HepG2 (cell line): ENCODE results near the gene ZNF667. TPM values are rescaled to one million over a fixed set of nuclear protein-coding genes. Genes with fewer than 3 reads are reported as not detected.
A peak's percentile ranks its signal among the peaks of the same experiment; 100 is the strongest.

ENCODE experiments used
- BRF2 ChIP-seq: sonication (generic); formaldehyde crosslinking; IDR thresholded peaks from 2 replicates; pipeline ENCODE4 v1.8.1; 2022; ENCODE audit warnings: mild to moderate bottlenecking, missing genetic modification reagents
- CBX5 ChIP-seq: sonication (generic); formaldehyde crosslinking; IDR thresholded peaks from 2 replicates; pipeline ENCODE4 v1.4.0; 2020; ENCODE audit warnings: missing genetic modification reagents, borderline replicate concordance
- CEBPG ChIP-seq: IDR thresholded peaks from 2 replicates; pipeline ENCODE4 v1.6.1; 2016
- ERF ChIP-seq: IDR thresholded peaks from 2 replicates; pipeline ENCODE4 v1.6.1; 2018; ENCODE audit warnings: missing biosample characterization, missing genetic modification reagents
- HNF4G ChIP-seq, 2 experiments: sonication (generic) in 1 of 2; formaldehyde crosslinking in 1 of 2; IDR thresholded peaks; 2 replicates each; pipeline versions ENCODE4 v1.4.0 to v1.6.1; 2011 to 2020; ENCODE audit warnings: borderline replicate concordance in 2 of 2, low read depth in 2 of 2, mild to moderate bottlenecking in 2 of 2, low read length in 1 of 2, missing genetic modification reagents in 1 of 2, moderate library complexity in 1 of 2
- HOXA3 ChIP-seq: sonication (generic); formaldehyde crosslinking; IDR thresholded peaks from 2 replicates; pipeline ENCODE4 v1.5.0; 2020; ENCODE audit warnings: missing genetic modification reagents
- JUND ChIP-seq: sonication (generic); formaldehyde crosslinking; IDR thresholded peaks from 2 replicates; pipeline ENCODE4 v1.8.0; 2022; ENCODE audit warnings: mild to moderate bottlenecking, missing genetic modification reagents
- KAT8 ChIP-seq: IDR thresholded peaks from 2 replicates; pipeline ENCODE4 v1.6.1; 2016; ENCODE audit warnings: missing genetic modification reagents, missing compliant biosample characterization
- NFYB ChIP-seq: sonication (generic); formaldehyde crosslinking; IDR thresholded peaks from 2 replicates; pipeline ENCODE4 v1.4.0; 2020; ENCODE audit warnings: missing genetic modification reagents
- NR2C2 ChIP-seq: sonication (generic); formaldehyde crosslinking; IDR thresholded peaks from 2 replicates; pipeline ENCODE4 v1.4.0; 2020; ENCODE audit warnings: missing genetic modification reagents, mild to moderate bottlenecking, moderate library complexity, borderline replicate concordance
- RBFOX2 ChIP-seq: fragments of 200-400 bp; formaldehyde crosslinking; IDR thresholded peaks from 2 replicates; pipeline ENCODE4 v1.6.1; 2017; ENCODE audit warnings: low read depth, mild to moderate bottlenecking, low read length
- SRY ChIP-seq: sonication (generic); formaldehyde crosslinking; IDR thresholded peaks from 2 replicates; pipeline ENCODE4 v1.8.0; 2022; ENCODE audit warnings: mild to moderate bottlenecking, missing genetic modification reagents
- TAF1 ChIP-seq: sonication (generic); formaldehyde crosslinking; IDR thresholded peaks from 2 replicates; pipeline ENCODE4 v1.4.0; 2020; ENCODE audit warnings: missing genetic modification reagents
- ZBTB38 ChIP-seq: sonication (generic); formaldehyde crosslinking; IDR thresholded peaks from 2 replicates; pipeline ENCODE4 v1.5.1; 2020; ENCODE audit warnings: mild to moderate bottlenecking, missing genetic modification reagents
- ZNF121 ChIP-seq: sonication (generic); formaldehyde crosslinking; IDR thresholded peaks from 2 replicates; pipeline ENCODE4 v1.5.0; 2020; ENCODE audit warnings: mild to moderate bottlenecking, missing genetic modification reagents
- ZNF260 ChIP-seq: sonication (generic); formaldehyde crosslinking; IDR thresholded peaks from 2 replicates; pipeline ENCODE4 v1.4.0; 2020; ENCODE audit warnings: missing genetic modification reagents, low read depth, mild to moderate bottlenecking, borderline replicate concordance
- ZNF263 ChIP-seq: sonication (generic); formaldehyde crosslinking; IDR thresholded peaks from 2 replicates; pipeline ENCODE4 v1.4.0; 2020; ENCODE audit warnings: missing genetic modification reagents
- ZNF33B ChIP-seq: sonication (generic); formaldehyde crosslinking; IDR thresholded peaks from 2 replicates; pipeline ENCODE4 v1.5.1; 2020; ENCODE audit warnings: mild to moderate bottlenecking, missing genetic modification reagents
- ZNF431 ChIP-seq: sonication (generic); formaldehyde crosslinking; IDR thresholded peaks from 2 replicates; pipeline ENCODE4 v1.9.0; 2022; ENCODE audit warnings: missing genetic modification reagents, low read depth, mild to moderate bottlenecking, borderline replicate concordance
- ZNF501 ChIP-seq: sonication (generic); formaldehyde crosslinking; IDR thresholded peaks from 2 replicates; pipeline ENCODE4 v1.5.1; 2020; ENCODE audit warnings: mild to moderate bottlenecking, moderate library complexity, missing genetic modification reagents
- ZNF607 ChIP-seq: sonication (generic); formaldehyde crosslinking; IDR thresholded peaks from 2 replicates; pipeline ENCODE4 v1.5.1; 2020; ENCODE audit warnings: missing genetic modification reagents, mild to moderate bottlenecking, borderline replicate concordance
- ZNF788 ChIP-seq: sonication (generic); formaldehyde crosslinking; IDR thresholded peaks from 2 replicates; pipeline ENCODE4 v1.5.0; 2020; ENCODE audit warnings: mild to moderate bottlenecking, missing genetic modification reagents, borderline replicate concordance
- ZZZ3 ChIP-seq: sonication (generic); formaldehyde crosslinking; IDR thresholded peaks from 2 replicates; pipeline ENCODE4 v1.4.0; 2020; ENCODE audit warnings: missing genetic modification reagents, mild to moderate bottlenecking, borderline replicate concordance
- polyA plus RNA-seq, 8 experiments: library from polyadenylated mRNA; depleted of rRNA in 3 of 8; stranded (reverse) in 7 of 8; unstranded in 1 of 8; fragments of >200 nt; fragmentation: Illumina TruSeq in 4 of 8; extraction: Trizol in 4 of 8; gene quantifications; 2 replicates each; pipeline versions ENCODE4 v1.2.1 to v1.2.3, GENCODE V29; 2011 to 2016; ENCODE audit warnings: low read depth in 4 of 8, missing spikeins in 1 of 8, mixed read lengths in 1 of 8; ENCODE audit not compliant: insufficient read depth in 1 of 8
- total RNA-seq, 5 experiments: library from RNA; depleted of rRNA; stranded (reverse); fragments of >200 nt; fragmentation: Illumina TruSeq; extraction: Trizol; gene quantifications; 2 replicates each; pipeline ENCODE4 v1.2.3, GENCODE V29; 2016; ENCODE audit warnings: low read depth in 1 of 5
- TF ChIP-seq, protein P1 (sequence below): sonication (generic); formaldehyde crosslinking; IDR thresholded peaks from 2 replicates; pipeline ENCODE4 v1.5.0; 2020; ENCODE audit warnings: missing genetic modification reagents
- TF ChIP-seq, protein P2 (sequence below): sonication (generic); formaldehyde crosslinking; IDR thresholded peaks from 2 replicates; pipeline ENCODE4 v1.8.0; 2022; ENCODE audit warnings: missing genetic modification reagents, mild to moderate bottlenecking, inconsistent platforms, borderline replicate concordance

ZNF667 gene
- total and polyA plus RNA-seq, 2 of the 13 experiments (the other 11 are each of a cell fraction or from before 2014, with no cell fraction given): not detected

GRCh38 chr19:56403764-56404704 is 73.1 kb downstream of the ZNF667 start, which contains the start of gene ZNF583 (continued):
- TF ChIP-seq ZNF431 (CRISPR knock-in tag) (0 out of 2 replicates have a peak, but pooled peaks have one; percentile 15), ZNF607 (CRISPR knock-in tag) (no peak; the same call in 1 of the 2 replicates), CBX5 (CRISPR knock-in tag) (no peak), ZNF260 (CRISPR knock-in tag) (no peak), BRF2 (CRISPR knock-in tag) (no peak), ZNF501 (CRISPR knock-in tag) (peak; percentile 63), TAF1 (CRISPR knock-in tag) (0 out of 2 replicates have a peak, but pooled peaks have one; percentile 40), CEBPG (CRISPR knock-in tag) (no peak), RBFOX2 (peak; percentile 83), ZNF263 (peak; percentile 42; the same call in 1 of the 2 replicates), HOXA3 (CRISPR knock-in tag) (peak; percentile 54), JUND (CRISPR knock-in tag) (no peak), ZBTB38 (peak; percentile 39; the same call in 1 of the 2 replicates), NFYB (CRISPR knock-in tag) (peak; percentile 8; the same call in 1 of the 2 replicates), ZNF33B (CRISPR knock-in tag) (no peak), ERF (CRISPR knock-in tag) (0 out of 2 replicates have a peak, but pooled peaks have one; percentile 13), HNF4G (IDR thresholded peaks at IDR 0.05; ENCODE audit: borderline replicate concordance, low read depth, low read length) (no peak), HNF4G (CRISPR knock-in tag; IDR thresholded peaks at IDR 0.05; ENCODE audit: borderline replicate concordance, low read depth) (no peak), ZNF121 (no peak), SRY (peak; percentile 69; the same call in 1 of the 2 replicates), ZNF788 (CRISPR knock-in tag) (no peak), NR2C2 (CRISPR knock-in tag) (peak; percentile 83), ZZZ3 (CRISPR knock-in tag) (no peak), KAT8 (CRISPR knock-in tag) (peak; percentile 76; the same call in 1 of the 2 replicates)
- TF ChIP-seq, protein P1, sequence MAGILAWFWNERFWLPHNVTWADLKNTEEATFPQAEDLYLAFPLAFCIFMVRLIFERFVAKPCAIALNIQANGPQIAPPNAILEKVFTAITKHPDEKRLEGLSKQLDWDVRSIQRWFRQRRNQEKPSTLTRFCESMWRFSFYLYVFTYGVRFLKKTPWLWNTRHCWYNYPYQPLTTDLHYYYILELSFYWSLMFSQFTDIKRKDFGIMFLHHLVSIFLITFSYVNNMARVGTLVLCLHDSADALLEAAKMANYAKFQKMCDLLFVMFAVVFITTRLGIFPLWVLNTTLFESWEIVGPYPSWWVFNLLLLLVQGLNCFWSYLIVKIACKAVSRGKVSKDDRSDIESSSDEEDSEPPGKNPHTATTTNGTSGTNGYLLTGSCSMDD (CRISPR knock-in tag): 0 out of 2 replicates have a peak, but pooled peaks have one; percentile 15
- TF ChIP-seq, protein P2, sequence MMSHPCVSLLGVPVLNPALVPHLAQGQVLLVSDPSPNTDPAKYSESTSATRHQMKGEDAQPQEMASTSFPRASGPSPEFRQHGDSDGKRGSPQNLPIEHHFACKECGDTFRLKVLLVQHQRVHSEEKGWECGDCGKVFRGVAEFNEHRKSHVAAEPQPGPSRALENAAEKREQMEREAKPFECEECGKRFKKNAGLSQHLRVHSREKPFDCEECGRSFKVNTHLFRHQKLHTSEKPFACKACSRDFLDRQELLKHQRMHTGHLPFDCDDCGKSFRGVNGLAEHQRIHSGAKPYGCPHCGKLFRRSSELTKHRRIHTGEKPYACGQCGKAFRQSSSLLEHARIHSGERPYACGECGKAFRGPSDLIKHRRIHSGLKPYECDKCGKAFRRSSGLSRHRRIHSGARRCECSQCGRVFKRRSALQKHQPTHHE (CRISPR knock-in tag): peak; percentile 71; the same call in 1 of the 2 replicates
